AG04449 (cell line): ENCODE data around the gene FIGN.

Source experiments
- CTCF ChIA-PET: fragments of 350-600 bp; formaldehyde crosslinking; extraction: SDS; loops from one replicate; lab custom pipeline; 2021; ENCODE audit warnings: antibody characterized with exemption; lab: Yijun Ruan, JAX
- POLR2A ChIA-PET: fragments of 400-600, 350-600 bp; formaldehyde crosslinking; extraction: SDS; loops from one replicate; lab custom pipeline; 2020; ENCODE audit warnings: antibody characterized with exemption, inconsistent platforms; lab: Yijun Ruan, JAX
- DNase-seq: peaks from one replicate; pipeline ENCODE4 v3.0.0-alpha.2; 2010; ENCODE audit warnings: low read depth, low spot score
- H3K4me3 ChIP-seq: 2 replicates; pipeline ENCODE4 v1.5.1; 2011; ENCODE audit warnings: low read depth, mild to moderate bottlenecking, control low read depth, low read length
- CTCF ChIP-seq: IDR thresholded peaks from one replicate; pipeline ENCODE4 v1.5.1; 2011; ENCODE audit warnings: mild to moderate bottlenecking, moderate library complexity, low read length, control low read depth, inconsistent platforms; ENCODE audit not compliant: insufficient read depth; ENCODE audit errors: missing control alignments

The FIGN gene

GRCh38 chr2:163574309-163574708 lies 161.5 kb downstream of the FIGN start:
- H3K4me3 ChIP-seq, result no peak overlapping the region
- TF ChIP-seq CTCF, result no peak
- ChIA-PET POLR2A (no interaction called here), CTCF (no interaction called here)
- no peak for DNase-seq

GRCh38 chr2:163573652-163574051 lies 162.2 kb downstream of the FIGN start:
- ChIA-PET CTCF (no interaction called here), POLR2A (no interaction called here)
- TF ChIP-seq CTCF, result no peak
- H3K4me3 ChIP-seq, result no peak overlapping the region
- no peak for DNase-seq

- ChIA-PET CTCF (no interaction called here), POLR2A (no interaction called here)
- DNase-seq, result no peak
- TF ChIP-seq CTCF, result no peak
- no peak overlapping the region for H3K4me3 ChIP-seq
Observed at GRCh38 chr2:163572850-163573249, 163.0 kb downstream of the FIGN start.

GRCh38 chr2:163571423-163572102 lies 164.2 kb downstream of the FIGN start:
- no peak overlapping the region for H3K4me3 ChIP-seq
- CTCF ChIA-PET, result no interaction called here
- POLR2A ChIA-PET, result no interaction called here
- DNase-seq, result no peak
- no peak for TF ChIP-seq CTCF

GRCh38 chr2:163570391-163570790 lies 165.4 kb downstream of the FIGN start:
- no peak overlapping the region for H3K4me3 ChIP-seq
- POLR2A ChIA-PET, result no interaction called here
- no peak for TF ChIP-seq CTCF
- no peak for DNase-seq
- CTCF ChIA-PET, result no interaction called here

- TF ChIP-seq CTCF, result no peak
- ChIA-PET CTCF (no interaction called here), POLR2A (no interaction called here)
- no peak overlapping the region for H3K4me3 ChIP-seq
- no peak for DNase-seq
Observed at GRCh38 chr2:163565192-163565591, 170.6 kb downstream of the FIGN start.
